GM18517 (cell line): ENCODE data around the gene KISS1R.
"Not testable (repeated sequence)": the region's sequence is repeated elsewhere in the genome, so short reads cannot be mapped to it uniquely, and the experiment has no call there.

Source experiments
- ATAC-seq: cut with Tn5 transposase; IDR thresholded peaks from one replicate; pipeline ENCODE4 v1.9.1; 2021; ENCODE audit warnings: mild to moderate bottlenecking, moderate library complexity; ENCODE audit not compliant: unreplicated experiment

KISS1R gene

GRCh38 chr19:881385-882071 lies 35.6 kb upstream of the KISS1R start:
- ATAC-seq, result no peak

GRCh38 chr19:882871-883497 lies 34.1 kb upstream of the KISS1R start:
- no peak for ATAC-seq

GRCh38 chr19:883661-884211 lies 33.4 kb upstream of the KISS1R start:
- no peak for ATAC-seq

GRCh38 chr19:884420-885211 lies 32.5 kb upstream of the KISS1R start:
- ATAC-seq, result no peak

- no peak for ATAC-seq
Observed at GRCh38 chr19:885536-886224, 31.5 kb upstream of the KISS1R start.

GRCh38 chr19:887072-887471 lies 30.1 kb upstream of the KISS1R start:
- no peak for ATAC-seq

- ATAC-seq, result no peak
Observed at GRCh38 chr19:887599-887998, 29.5 kb upstream of the KISS1R start.

GRCh38 chr19:888581-889385 lies 28.4 kb upstream of the KISS1R start:
- ATAC-seq, result no peak

GRCh38 chr19:889662-890295 lies 27.4 kb upstream of the KISS1R start:
- no peak for ATAC-seq

GRCh38 chr19:890831-891230 lies 26.3 kb upstream of the KISS1R start:
- ATAC-seq, result no peak

- ATAC-seq, result not testable (repeated sequence)
Observed at GRCh38 chr19:891421-892200, 25.5 kb upstream of the KISS1R start.

GRCh38 chr19:892243-892893 lies 24.8 kb upstream of the KISS1R start:
- ATAC-seq, result no peak

- ATAC-seq, result peak; percentile 81
Observed at GRCh38 chr19:892894-893689, 24.0 kb upstream of the KISS1R start, which contains the start of the genes MED16 and RNU6-9. MED16 (minus strand) TSS chr19:893187; CDS start chr19:891131, 2,056 bp downstream. RNU6-9 (plus strand) TSS chr19:893484.

- ATAC-seq, result no peak
Observed at GRCh38 chr19:896434-896833, 20.7 kb upstream of the KISS1R start.

GRCh38 chr19:896999-897398 lies 20.1 kb upstream of the KISS1R start:
- no peak for ATAC-seq

GRCh38 chr19:897442-898039 lies 19.6 kb upstream of the KISS1R start:
- no peak for ATAC-seq

GRCh38 chr19:898663-899062 lies 18.5 kb upstream of the KISS1R start:
- no peak for ATAC-seq
